Nephron (organoid): Measurements from ENCODE around the gene PARD3.

Experiments used
- H3K27ac Mint-ChIP-seq, 3 experiments: 2 replicates each; pipeline ENCODE4 v1.8.0; 2020; ENCODE audit warnings: mixed read lengths in 3 of 3, mild to moderate bottlenecking in 2 of 3, moderate library complexity in 1 of 3
- H3K27me3 Mint-ChIP-seq: 2 replicates; pipeline ENCODE4 v1.8.0; 2021; ENCODE audit warnings: low read depth, mild to moderate bottlenecking, moderate library complexity, mixed read lengths
- H3K36me3 Mint-ChIP-seq: 2 replicates; pipeline ENCODE4 v1.8.0; 2020; ENCODE audit warnings: low read depth, mixed read lengths
- H3K4me1 Mint-ChIP-seq: 2 replicates; pipeline ENCODE4 v1.8.0; 2020; ENCODE audit warnings: mixed read lengths
- H3K4me3 Mint-ChIP-seq, 3 experiments: 2 replicates each; pipeline ENCODE4 v1.8.0; 2020; ENCODE audit warnings: mild to moderate bottlenecking in 3 of 3, mixed read lengths in 3 of 3, moderate library complexity in 2 of 3
- H3K9me3 Mint-ChIP-seq: 2 replicates; pipeline ENCODE4 v1.8.0; 2020; ENCODE audit warnings: mixed read lengths
- CTCF ChIP-seq, 3 experiments: fragments of 200-600 bp; sonication (generic); IDR thresholded peaks; one replicate each; pipeline ENCODE4 v1.5.0; 2021; ENCODE audit warnings: antibody characterized with exemption in 3 of 3; ENCODE audit not compliant: unreplicated experiment in 3 of 3

PARD3 gene

GRCh38 chr10:34613491-34613890, 201.6 kb downstream of the PARD3 start:
- Mint-ChIP-seq H3K9me3 (no peaks in the 10 kb centered on the region), H3K27ac (no peak overlapping the region)

GRCh38 chr10:34612938-34613337, 202.2 kb downstream of the PARD3 start:
- Mint-ChIP-seq H3K4me1 (peaks cover 9% of the 10 kb centered on the region), H3K27me3 (no peaks in the 10 kb centered on the region), H3K36me3 (no peaks in the 10 kb centered on the region), H3K27ac (no peak overlapping the region), H3K4me3 (no peak overlapping the region), H3K9me3 (no peaks in the 10 kb centered on the region)
- TF ChIP-seq CTCF (IDR thresholded peaks at IDR 0.05; ENCODE audit: unreplicated experiment in 3 of 3), result no peak

More at GRCh38 chr10:34613491-34613890, 201.6 kb downstream of the PARD3 start:
- Mint-ChIP-seq H3K4me3 (no peak overlapping the region), H3K27me3 (no peaks in the 10 kb centered on the region), H3K36me3 (no peaks in the 10 kb centered on the region), H3K4me1 (peaks cover 5% of the 10 kb centered on the region)
- no peak for TF ChIP-seq CTCF (IDR thresholded peaks at IDR 0.05; ENCODE audit: unreplicated experiment in 3 of 3)

- TF ChIP-seq CTCF (IDR thresholded peaks at IDR 0.05; ENCODE audit: unreplicated experiment in 3 of 3), result no peak
- H3K36me3 Mint-ChIP-seq, result no peaks in the 10 kb centered on the region
- no peaks in the 10 kb centered on the region for H3K9me3 Mint-ChIP-seq
- no peak overlapping the region for H3K27ac Mint-ChIP-seq
- peaks cover 14% of the 10 kb centered on the region for H3K4me1 Mint-ChIP-seq
- H3K4me3 Mint-ChIP-seq, result no peak overlapping the region
- no peaks in the 10 kb centered on the region for H3K27me3 Mint-ChIP-seq
These were observed 202.7 kb downstream of the PARD3 start for GRCh38 chr10:34612446-34612845.

- Mint-ChIP-seq H3K9me3 (no peaks in the 10 kb centered on the region), H3K4me1 (peaks cover 20% of the 10 kb centered on the region), H3K36me3 (no peaks in the 10 kb centered on the region), H3K27me3 (no peaks in the 10 kb centered on the region), H3K27ac (no peak overlapping the region), H3K4me3 (no peak overlapping the region)
- no peak for TF ChIP-seq CTCF (IDR thresholded peaks at IDR 0.05; ENCODE audit: unreplicated experiment in 3 of 3)
These were observed 205.7 kb downstream of the PARD3 start for GRCh38 chr10:34609287-34609940.

GRCh38 chr10:34607894-34608293, 207.2 kb downstream of the PARD3 start:
- no peaks in the 10 kb centered on the region for H3K27me3 Mint-ChIP-seq
- TF ChIP-seq CTCF (IDR thresholded peaks at IDR 0.05; ENCODE audit: unreplicated experiment in 3 of 3), result no peak
- H3K9me3 Mint-ChIP-seq, result no peaks in the 10 kb centered on the region
- peaks cover 29% of the 10 kb centered on the region for H3K4me1 Mint-ChIP-seq
- H3K36me3 Mint-ChIP-seq, result no peaks in the 10 kb centered on the region
- H3K4me3 Mint-ChIP-seq, result no peak overlapping the region
- peak overlapping the region; percentile 7 to 15 (median 13) for H3K27ac Mint-ChIP-seq

GRCh38 chr10:34606890-34607289, 208.2 kb downstream of the PARD3 start:
- Mint-ChIP-seq H3K36me3 (no peaks in the 10 kb centered on the region), H3K9me3 (no peaks in the 10 kb centered on the region), H3K4me3 (no peak overlapping the region), H3K27ac (no peak overlapping the region), H3K27me3 (no peaks in the 10 kb centered on the region), H3K4me1 (peaks cover 36% of the 10 kb centered on the region)
- no peak for TF ChIP-seq CTCF (IDR thresholded peaks at IDR 0.05; ENCODE audit: unreplicated experiment in 3 of 3)
